ENCODE data around the gene C1orf74. TPM values are rescaled to one million over a fixed set of nuclear protein-coding genes. Genes with fewer than 3 reads are reported as not detected.
A peak's percentile ranks its signal among the peaks of the same experiment; 100 is the strongest.

Gene C1orf74
- total and polyA plus RNA-seq, 5 donors from 2014 or later = 0.07 to 0.56 (median 0.27) TPM

GRCh38 chr1:209741889-209742288, 42.5 kb downstream of the C1orf74 start:
- Mint-ChIP-seq H3K36me3 (no peaks in the 10 kb centered on the region), H3K9me3 (peaks cover 0 to 3% (median 0%) of the 10 kb centered on the region in 7 donors), H3K27ac (peak overlapping the region; percentile 53 to 84 (median 58)), H3K27me3 (no peaks in the 10 kb centered on the region), H3K4me3 (no peak overlapping the region), H3K4me1 (peaks cover 5 to 19% (median 11%) of the 10 kb centered on the region in 4 donors)
- Histone ChIP-seq H3K27me3 (ENCODE audit: control insufficient read depth, insufficient read depth, low read length) (no peaks in the 10 kb centered on the region), H3K27ac (ENCODE audit: insufficient read depth, low read length, poor library complexity, severe bottlenecking) (no peak overlapping the region), H3K36me3 (ENCODE audit: control insufficient read depth, insufficient read depth, low read length) (no peaks in the 10 kb centered on the region), H3K4me1 (ENCODE audit: control insufficient read depth, insufficient read depth, low read length, poor library complexity, severe bottlenecking) (peaks cover 6% of the 10 kb centered on the region), H3K4me3 (ENCODE audit: low read depth, low read length) (no peak overlapping the region), H3K9me3 (ENCODE audit: control insufficient read depth in 2 of 2, low read length in 2 of 2) (no peaks in the 10 kb centered on the region)
- DNase-seq (no peak), ATAC-seq (ENCODE audit: low read depth in 2 of 2) (no peak)

- no peak overlapping the region for H3K4me3 ChIP-seq (ENCODE audit: low read depth, low read length)
- H3K27me3 ChIP-seq (ENCODE audit: control insufficient read depth, insufficient read depth, low read length) = no peaks in the 10 kb centered on the region
- no peak for ATAC-seq (ENCODE audit: low read depth in 2 of 2)
- no peak overlapping the region for H3K27ac ChIP-seq (ENCODE audit: insufficient read depth, low read length, poor library complexity, severe bottlenecking)
- no peaks in the 10 kb centered on the region for H3K36me3 ChIP-seq (ENCODE audit: control insufficient read depth, insufficient read depth, low read length)
- no peaks in the 10 kb centered on the region for H3K9me3 ChIP-seq (ENCODE audit: control insufficient read depth in 2 of 2, low read length in 2 of 2)
- no peaks in the 10 kb centered on the region for H3K36me3 Mint-ChIP-seq
- peaks cover 6% of the 10 kb centered on the region for H3K4me1 ChIP-seq (ENCODE audit: control insufficient read depth, insufficient read depth, low read length, poor library complexity, severe bottlenecking)
- H3K9me3 Mint-ChIP-seq = peaks cover 0 to 3% (median 0%) of the 10 kb centered on the region in 7 donors
- H3K4me3 Mint-ChIP-seq = no peak overlapping the region
- H3K27me3 Mint-ChIP-seq = no peaks in the 10 kb centered on the region
- peaks cover 5 to 19% (median 11%) of the 10 kb centered on the region in 4 donors for H3K4me1 Mint-ChIP-seq
- peak overlapping the region in 2 of 3 donors; percentile 58 to 84 for H3K27ac Mint-ChIP-seq
- DNase-seq = no peak
Observed at GRCh38 chr1:209741193-209741592, 43.2 kb downstream of the C1orf74 start.

- H3K27me3 Mint-ChIP-seq = no peaks in the 10 kb centered on the region
- Histone ChIP-seq H3K4me3 (ENCODE audit: low read depth, low read length) (no peak overlapping the region), H3K9me3 (ENCODE audit: control insufficient read depth in 2 of 2, low read length in 2 of 2) (no peaks in the 10 kb centered on the region), H3K4me1 (ENCODE audit: control insufficient read depth, insufficient read depth, low read length, poor library complexity, severe bottlenecking) (peaks cover 6% of the 10 kb centered on the region), H3K27me3 (ENCODE audit: control insufficient read depth, insufficient read depth, low read length) (no peaks in the 10 kb centered on the region), H3K27ac (ENCODE audit: insufficient read depth, low read length, poor library complexity, severe bottlenecking) (no peak overlapping the region), H3K36me3 (ENCODE audit: control insufficient read depth, insufficient read depth, low read length) (no peaks in the 10 kb centered on the region)
- no peak overlapping the region for H3K4me3 Mint-ChIP-seq
- H3K9me3 Mint-ChIP-seq = peaks cover 0 to 3% (median 0%) of the 10 kb centered on the region in 7 donors
- no peaks in the 10 kb centered on the region for H3K36me3 Mint-ChIP-seq
- no peak for ATAC-seq (ENCODE audit: low read depth in 2 of 2)
- H3K4me1 Mint-ChIP-seq = peaks cover 5 to 19% (median 10%) of the 10 kb centered on the region in 4 donors
- no peak for DNase-seq
- H3K27ac Mint-ChIP-seq = no peak overlapping the region
Observed at GRCh38 chr1:209738270-209738669, 46.1 kb downstream of the C1orf74 start.

GRCh38 chr1:209737118-209737505, 47.2 kb downstream of the C1orf74 start:
- no peak overlapping the region for H3K4me3 Mint-ChIP-seq
- H3K27me3 Mint-ChIP-seq = no peaks in the 10 kb centered on the region
- no peaks in the 10 kb centered on the region for H3K36me3 Mint-ChIP-seq
- no peak for ATAC-seq (ENCODE audit: low read depth in 2 of 2)
- H3K36me3 ChIP-seq (ENCODE audit: control insufficient read depth, insufficient read depth, low read length) = no peaks in the 10 kb centered on the region
- H3K27me3 ChIP-seq (ENCODE audit: control insufficient read depth, insufficient read depth, low read length) = no peaks in the 10 kb centered on the region
- H3K27ac Mint-ChIP-seq = no peak overlapping the region
- peaks cover under 1 to 8% (median 8%) of the 10 kb centered on the region in 4 donors for H3K4me1 Mint-ChIP-seq
- H3K4me3 ChIP-seq (ENCODE audit: low read depth, low read length) = no peak overlapping the region
- no peak for DNase-seq
- H3K9me3 ChIP-seq (ENCODE audit: control insufficient read depth in 2 of 2, low read length in 2 of 2) = no peaks in the 10 kb centered on the region
- no peak overlapping the region for H3K27ac ChIP-seq (ENCODE audit: insufficient read depth, low read length, poor library complexity, severe bottlenecking)
- peaks cover 6% of the 10 kb centered on the region for H3K4me1 ChIP-seq (ENCODE audit: control insufficient read depth, insufficient read depth, low read length, poor library complexity, severe bottlenecking)
- H3K9me3 Mint-ChIP-seq = peaks cover 0 to 3% (median 0%) of the 10 kb centered on the region in 7 donors

- H3K36me3 Mint-ChIP-seq = no peaks in the 10 kb centered on the region
- no peak for ATAC-seq (ENCODE audit: low read depth in 2 of 2)
Observed at GRCh38 chr1:209736490-209737117, 47.8 kb downstream of the C1orf74 start.

GRCh38 chr1:209733409-209734192, 50.8 kb downstream of the C1orf74 start:
- DNase-seq (no peak), ATAC-seq (ENCODE audit: low read depth in 2 of 2) (no peak)
- H3K4me1 Mint-ChIP-seq = peaks cover 0 to 3% (median 0%) of the 10 kb centered on the region in 4 donors
- no peak overlapping the region for H3K27ac ChIP-seq (ENCODE audit: insufficient read depth, low read length, poor library complexity, severe bottlenecking)
- H3K9me3 ChIP-seq (ENCODE audit: control insufficient read depth in 2 of 2, low read length in 2 of 2) = no peaks in the 10 kb centered on the region
- no peaks in the 10 kb centered on the region for H3K36me3 ChIP-seq (ENCODE audit: control insufficient read depth, insufficient read depth, low read length)
- no peak overlapping the region for H3K4me3 Mint-ChIP-seq
- H3K36me3 Mint-ChIP-seq = no peaks in the 10 kb centered on the region
- H3K27ac Mint-ChIP-seq = no peak overlapping the region
- no peaks in the 10 kb centered on the region for H3K4me1 ChIP-seq (ENCODE audit: control insufficient read depth, insufficient read depth, low read length, poor library complexity, severe bottlenecking)
- H3K9me3 Mint-ChIP-seq = no peaks in the 10 kb centered on the region
- H3K4me3 ChIP-seq (ENCODE audit: low read depth, low read length) = no peak overlapping the region
- H3K27me3 ChIP-seq (ENCODE audit: control insufficient read depth, insufficient read depth, low read length) = no peaks in the 10 kb centered on the region
- no peaks in the 10 kb centered on the region for H3K27me3 Mint-ChIP-seq

More at GRCh38 chr1:209736490-209737117, 47.8 kb downstream of the C1orf74 start:
- Mint-ChIP-seq H3K9me3 (peaks cover 0 to 3% (median 0%) of the 10 kb centered on the region in 7 donors), H3K4me3 (no peak overlapping the region), H3K27me3 (no peaks in the 10 kb centered on the region), H3K4me1 (peaks cover 0 to 4% (median 3%) of the 10 kb centered on the region in 4 donors), H3K27ac (no peak overlapping the region)
- no peak overlapping the region for H3K4me3 ChIP-seq (ENCODE audit: low read depth, low read length)
- no peaks in the 10 kb centered on the region for H3K9me3 ChIP-seq (ENCODE audit: control insufficient read depth in 2 of 2, low read length in 2 of 2)
- H3K27ac ChIP-seq (ENCODE audit: insufficient read depth, low read length, poor library complexity, severe bottlenecking) = no peak overlapping the region
- H3K36me3 ChIP-seq (ENCODE audit: control insufficient read depth, insufficient read depth, low read length) = no peaks in the 10 kb centered on the region
- H3K27me3 ChIP-seq (ENCODE audit: control insufficient read depth, insufficient read depth, low read length) = no peaks in the 10 kb centered on the region
- DNase-seq = no peak
- H3K4me1 ChIP-seq (ENCODE audit: control insufficient read depth, insufficient read depth, low read length, poor library complexity, severe bottlenecking) = peaks cover 2% of the 10 kb centered on the region

GRCh38 chr1:209732725-209733124, 51.6 kb downstream of the C1orf74 start:
- H3K36me3 Mint-ChIP-seq = no peaks in the 10 kb centered on the region
- no peak overlapping the region for H3K4me3 Mint-ChIP-seq
- Histone ChIP-seq H3K27me3 (ENCODE audit: control insufficient read depth, insufficient read depth, low read length) (no peaks in the 10 kb centered on the region), H3K27ac (ENCODE audit: insufficient read depth, low read length, poor library complexity, severe bottlenecking) (no peak overlapping the region), H3K36me3 (ENCODE audit: control insufficient read depth, insufficient read depth, low read length) (no peaks in the 10 kb centered on the region), H3K4me3 (ENCODE audit: low read depth, low read length) (no peak overlapping the region), H3K4me1 (ENCODE audit: control insufficient read depth, insufficient read depth, low read length, poor library complexity, severe bottlenecking) (no peaks in the 10 kb centered on the region), H3K9me3 (ENCODE audit: control insufficient read depth in 2 of 2, low read length in 2 of 2) (no peaks in the 10 kb centered on the region)
- no peak overlapping the region for H3K27ac Mint-ChIP-seq
- no peaks in the 10 kb centered on the region for H3K9me3 Mint-ChIP-seq
- no peaks in the 10 kb centered on the region for H3K27me3 Mint-ChIP-seq
- no peak for ATAC-seq (ENCODE audit: low read depth in 2 of 2)
- DNase-seq = no peak
- peaks cover 0 to 3% (median 0%) of the 10 kb centered on the region in 4 donors for H3K4me1 Mint-ChIP-seq
